ENCODE data around the gene ABCC3. TPM values are rescaled to one million over a fixed set of nuclear protein-coding genes. Genes with fewer than 3 reads are reported as not detected.

Gene ABCC3
- total RNA-seq, 1 experiment from 2014 or later: 293 TPM

- Mint-ChIP-seq H3K4me3 (ENCODE audit: unreplicated experiment) (no peak overlapping the region), H3K27ac (ENCODE audit: low read depth, unreplicated experiment) (peak overlapping the region; percentile 64), H3K27me3 (ENCODE audit: insufficient read depth, unreplicated experiment) (no peaks in the 10 kb centered on the region), H3K9me3 (ENCODE audit: unreplicated experiment) (no peaks in the 10 kb centered on the region), H3K4me1 (ENCODE audit: insufficient read depth, unreplicated experiment) (peaks cover 37% of the 10 kb centered on the region), H3K36me3 (ENCODE audit: insufficient read depth, unreplicated experiment) (peaks cover 68% of the 10 kb centered on the region)
- no TSS peak for BruUV-seq (replicated peaks)
- ChIA-PET CTCF (interaction anchor here (5.2 to 9.0 kb wide), 2 partner anchors 12 to 53 kb away, joined by 22 to 118 read pairs; partner anchors contain the start of gene ABCC3), POLR2A (no interaction called here)
- no peak for TF ChIP-seq CTCF (IDR thresholded peaks at IDR 0.05; ENCODE audit: unreplicated experiment)
- intact Hi-C loops (cut with micrococcal nuclease): loop anchor here (5.0 kb wide), 1 partner anchor 136 kb away; the partner anchor contains the start of gene SPATA20
- no peak for DNase-seq (ENCODE audit: unreplicated experiment)
Observed at GRCh38 chr17:50682938-50683337, 48.3 kb downstream of the ABCC3 start.

GRCh38 chr17:50683434-50684287 lies 49.0 kb downstream of the ABCC3 start:
- Mint-ChIP-seq H3K36me3 (ENCODE audit: insufficient read depth, unreplicated experiment) (peaks cover 61% of the 10 kb centered on the region), H3K9me3 (ENCODE audit: unreplicated experiment) (no peaks in the 10 kb centered on the region), H3K27ac (ENCODE audit: low read depth, unreplicated experiment) (peak overlapping the region; percentile 64), H3K4me3 (ENCODE audit: unreplicated experiment) (no peak overlapping the region), H3K4me1 (ENCODE audit: insufficient read depth, unreplicated experiment) (peaks cover 37% of the 10 kb centered on the region), H3K27me3 (ENCODE audit: insufficient read depth, unreplicated experiment) (no peaks in the 10 kb centered on the region)
- intact Hi-C loops (cut with micrococcal nuclease): loop anchor here (5.0 kb wide), 1 partner anchor 136 kb away; the partner anchor contains the start of gene SPATA20
- CTCF ChIA-PET: interaction anchor here (1.1 to 9.0 kb wide), 3 partner anchors 10 to 53 kb away, joined by 4 to 118 read pairs (median 22); partner anchors contain the start of gene ABCC3
- no peak for DNase-seq (ENCODE audit: unreplicated experiment)
- no TSS peak for BruUV-seq (replicated peaks)
- TF ChIP-seq CTCF (IDR thresholded peaks at IDR 0.05; ENCODE audit: unreplicated experiment): no peak
- POLR2A ChIA-PET: interaction anchor here (0.7 to 4.1 kb wide), 5 partner anchors 9 to 251 kb away, joined by 3 to 29 read pairs (median 6); no protein-coding TSS in a partner anchor

GRCh38 chr17:50684288-50684611 lies 49.6 kb downstream of the ABCC3 start:
- ChIA-PET POLR2A (interaction anchor here (1.0 to 4.1 kb wide), 6 partner anchors 10 to 166 kb away, joined by 3 to 29 read pairs (median 5); no protein-coding TSS in a partner anchor), CTCF (interaction anchor here (1.0 to 9.0 kb wide), 4 partner anchors 9 to 54 kb away, joined by 4 to 118 read pairs (median 14); partner anchors contain the start of gene ABCC3)
- Mint-ChIP-seq H3K27me3 (ENCODE audit: insufficient read depth, unreplicated experiment) (no peaks in the 10 kb centered on the region), H3K9me3 (ENCODE audit: unreplicated experiment) (no peaks in the 10 kb centered on the region), H3K27ac (ENCODE audit: low read depth, unreplicated experiment) (peak overlapping the region; percentile 46), H3K4me1 (ENCODE audit: insufficient read depth, unreplicated experiment) (peaks cover 39% of the 10 kb centered on the region), H3K4me3 (ENCODE audit: unreplicated experiment) (no peak overlapping the region), H3K36me3 (ENCODE audit: insufficient read depth, unreplicated experiment) (peaks cover 55% of the 10 kb centered on the region)
- TF ChIP-seq CTCF (IDR thresholded peaks at IDR 0.05; ENCODE audit: unreplicated experiment): no peak
- intact Hi-C loops (cut with micrococcal nuclease): loop anchor here (5.0 kb wide), 1 partner anchor 137 kb away; the partner anchor contains the start of gene SPATA20
- no TSS peak for BruUV-seq (replicated peaks)
- no peak for DNase-seq (ENCODE audit: unreplicated experiment)

Data from MCF 10A (cell line).